NCI-H2107 (cell line): ENCODE results near the gene RIMBP2.

Source experiments
- DNase-seq: peaks from one replicate; lab custom pipeline; 2025; lab: John Stamatoyannopoulos, UW

RIMBP2 gene

GRCh38 chr12:130737731-130738130 lies 21.6 kb upstream of the RIMBP2 start:
- DNase-seq = no peak

DNA sequence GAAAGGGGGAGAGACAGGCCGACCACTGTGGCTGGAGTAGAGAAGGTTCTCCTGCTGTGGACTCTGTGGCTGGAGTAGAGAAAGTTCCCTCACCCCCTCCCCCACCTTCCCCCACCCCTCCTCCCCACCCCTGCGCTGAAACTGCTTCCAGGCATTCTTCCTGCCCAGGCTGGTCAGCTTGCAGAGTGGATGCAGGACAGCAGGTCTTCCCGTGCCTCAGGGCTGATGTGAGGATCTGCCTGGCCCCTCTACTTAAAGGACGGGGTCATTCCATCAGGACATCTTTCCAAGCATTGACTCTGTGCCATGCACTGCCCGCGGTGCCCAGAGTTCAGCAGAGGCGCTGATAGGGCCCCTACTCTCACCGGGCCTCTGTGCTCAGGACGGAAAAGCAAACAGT lies 13.2 kb upstream of the RIMBP2 start:
- DNase-seq = no peak

DNA sequence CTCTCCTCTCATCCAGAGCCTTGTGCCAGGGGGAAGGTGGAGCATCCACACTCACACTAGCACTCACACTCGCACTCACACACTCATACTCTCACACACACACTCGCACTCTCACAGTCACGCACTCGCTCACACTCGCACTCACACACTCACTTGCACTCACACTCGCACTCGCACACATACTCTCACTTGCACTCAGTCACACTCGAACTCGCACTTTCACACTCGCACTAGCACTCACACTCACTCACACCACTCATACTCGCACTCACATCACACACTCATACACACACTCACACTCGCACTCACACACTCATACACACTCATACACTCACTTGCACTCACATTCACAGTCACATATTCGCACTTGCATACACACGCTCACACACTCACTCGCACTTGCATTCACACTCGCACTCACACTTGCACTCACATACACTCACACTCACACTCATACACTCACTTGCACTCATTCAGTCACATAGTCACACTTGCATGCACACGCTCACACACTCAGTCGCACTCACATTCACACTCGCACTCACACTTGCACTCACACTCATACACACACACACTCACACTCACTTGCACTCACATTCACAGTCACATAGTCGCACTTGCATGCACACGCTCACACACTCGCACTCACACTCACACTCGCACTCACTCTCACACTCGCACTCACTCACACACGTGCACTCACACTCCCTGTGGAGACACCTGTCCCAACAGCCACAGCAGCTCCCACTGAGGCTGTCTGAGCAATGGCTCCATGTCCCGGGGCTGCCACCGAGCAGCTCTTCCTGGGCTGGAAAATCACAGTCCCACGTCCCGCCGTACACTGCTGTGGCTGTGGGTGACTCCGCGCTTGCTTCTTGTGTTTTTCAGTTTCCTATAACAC lies 12.3 kb upstream of the RIMBP2 start:
- no peak for DNase-seq

- DNase-seq = no peak
These were observed 3.3 kb upstream of the RIMBP2 start for GRCh38 chr12:130719263-130719859.

GRCh38 chr12:130717752-130718151 lies 1.7 kb upstream of the RIMBP2 start:
- no peak for DNase-seq

- no peak for DNase-seq
These were observed 869 bp upstream of the RIMBP2 start for GRCh38 chr12:130716969-130717366.

- DNase-seq = no peak
These were observed 725 bp downstream of the RIMBP2 start for GRCh38 chr12:130715150-130715997.

DNA sequence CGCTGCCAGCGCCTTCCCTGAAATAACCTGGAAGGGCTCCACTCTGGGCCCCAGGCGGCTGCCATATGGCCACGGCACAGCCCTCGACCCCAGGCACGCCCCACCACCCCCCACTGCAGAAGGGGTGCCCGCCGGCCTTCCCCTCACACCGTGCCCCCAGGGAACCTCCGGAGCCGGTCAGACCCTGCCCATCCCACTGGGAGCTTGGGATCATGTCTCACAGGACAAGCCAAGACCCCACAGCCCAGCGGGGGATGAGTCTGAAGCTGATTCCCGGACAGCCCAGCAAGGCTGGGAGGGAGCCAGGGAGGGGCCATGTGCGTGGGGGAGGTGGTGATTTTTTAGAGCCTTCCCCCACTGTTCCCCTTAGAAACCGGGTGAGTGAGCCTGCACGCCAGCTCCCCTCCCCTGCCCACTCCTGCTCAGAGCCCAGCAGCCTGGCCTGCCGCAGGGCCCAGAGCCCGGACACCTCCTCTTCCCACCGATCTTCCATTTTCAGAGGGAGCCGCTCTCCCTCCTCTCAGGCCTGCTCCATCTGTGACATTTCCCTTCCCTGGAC lies 1.4 kb downstream of the RIMBP2 start:
- DNase-seq = no peak

- no peak for DNase-seq
These were observed 2.0 kb downstream of the RIMBP2 start for GRCh38 chr12:130714091-130714590.

DNA sequence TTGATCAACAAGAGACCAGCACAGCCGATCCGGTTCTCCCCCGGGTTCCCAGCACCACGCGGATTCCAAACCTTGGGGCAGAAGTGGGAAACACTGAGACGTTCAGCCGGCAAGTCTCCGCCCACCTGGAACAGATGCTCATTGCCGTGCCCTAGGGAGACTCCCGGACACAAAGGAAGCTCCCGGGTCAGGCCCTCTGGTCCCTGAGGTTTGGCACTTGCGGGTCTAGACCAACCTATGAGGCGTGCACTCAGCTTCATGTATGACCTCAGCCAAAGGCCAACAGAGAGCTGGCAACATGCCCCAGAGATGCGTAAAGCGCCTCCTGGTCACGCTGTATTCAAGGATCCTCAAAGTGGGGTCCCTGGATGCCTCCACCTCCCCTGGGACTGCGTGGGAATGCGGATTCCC lies 2.5 kb downstream of the RIMBP2 start:
- DNase-seq = no peak

- DNase-seq = no peak
These were observed 3.6 kb downstream of the RIMBP2 start for GRCh38 chr12:130712346-130713065.

GRCh38 chr12:130711756-130712155 lies 4.3 kb downstream of the RIMBP2 start:
- DNase-seq = no peak

GRCh38 chr12:130710733-130711080 lies 5.4 kb downstream of the RIMBP2 start:
- no peak for DNase-seq

DNA sequence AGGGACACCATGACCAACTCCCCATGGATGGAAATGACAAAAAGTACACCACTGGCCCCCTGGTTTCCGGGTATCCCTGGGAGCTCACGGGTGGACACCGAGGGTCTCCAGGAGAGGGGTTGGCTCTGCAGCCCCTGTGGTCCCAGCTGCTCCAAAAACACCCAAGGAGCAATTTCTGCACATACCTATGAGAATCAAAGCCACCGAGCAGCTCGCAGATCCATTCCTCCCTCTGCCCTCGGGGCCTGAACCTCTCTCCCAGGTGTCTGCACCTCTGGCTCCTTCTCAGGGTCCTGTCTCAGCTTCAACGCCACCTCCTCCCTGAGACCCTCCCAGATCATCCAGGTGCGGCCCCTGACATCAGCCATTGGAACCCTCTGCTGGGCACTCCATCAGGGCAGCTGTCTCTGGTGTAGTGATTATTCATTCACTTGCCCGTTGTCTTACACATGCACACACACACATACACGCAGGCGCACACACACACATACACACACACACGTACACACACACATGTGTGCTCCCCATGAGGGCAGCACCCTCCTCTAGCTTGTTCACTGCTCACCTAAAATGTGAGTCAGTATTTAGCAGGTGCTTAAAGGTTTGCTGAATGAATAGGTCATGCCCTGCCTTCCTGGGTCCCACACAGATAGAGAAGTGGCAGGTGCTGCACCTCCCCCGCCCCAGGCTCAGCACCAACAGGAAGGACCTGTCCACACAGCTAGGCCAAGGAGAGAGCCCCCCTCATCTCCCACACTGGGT lies 5.9 kb downstream of the RIMBP2 start:
- no peak for DNase-seq

GRCh38 chr12:130709151-130709970 lies 6.7 kb downstream of the RIMBP2 start:
- DNase-seq = no peak

DNA sequence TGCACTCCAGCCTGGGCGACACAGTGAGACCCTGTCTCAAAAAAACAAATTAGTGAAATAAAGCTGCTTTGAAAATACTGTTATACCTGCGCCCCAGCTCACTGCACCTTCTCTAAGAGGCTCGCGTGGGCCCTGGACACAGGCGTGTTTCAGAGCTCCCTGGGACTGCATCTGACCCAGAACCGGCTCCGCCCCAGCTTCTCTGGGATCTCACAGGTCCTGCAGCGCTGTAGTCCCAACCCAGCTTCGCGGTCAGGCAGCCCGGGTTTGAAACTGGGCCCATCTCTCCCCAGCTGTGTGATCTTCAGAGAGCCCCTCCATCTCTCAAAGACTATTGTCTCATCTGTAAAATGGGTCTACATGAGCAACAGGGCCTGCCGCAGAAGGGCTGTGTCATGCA lies 7.5 kb downstream of the RIMBP2 start:
- no peak for DNase-seq

DNA sequence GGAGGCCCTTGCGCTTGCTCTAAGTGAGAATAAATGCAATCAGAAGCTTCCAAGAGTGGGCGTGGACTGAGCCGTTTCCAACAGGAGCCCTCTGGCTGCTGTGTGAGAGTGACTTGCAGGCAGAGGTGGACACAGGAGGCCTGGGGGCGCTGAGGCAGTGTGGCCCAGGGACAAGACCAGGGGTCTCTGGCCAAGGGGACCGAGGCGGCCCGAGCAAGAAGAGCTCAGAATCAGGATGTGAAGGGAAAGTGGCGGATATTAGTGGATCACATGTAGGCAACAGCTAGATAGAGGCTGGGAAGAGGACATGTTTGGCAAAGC lies 8.6 kb downstream of the RIMBP2 start:
- no peak for DNase-seq

- DNase-seq = no peak
These were observed 9.1 kb downstream of the RIMBP2 start for GRCh38 chr12:130706885-130707570.

- DNase-seq = no peak
These were observed 9.8 kb downstream of the RIMBP2 start for GRCh38 chr12:130706311-130706710.
